H9 (cell line): Measurements from ENCODE around the gene PRRX1. TPM values are rescaled to one million over a fixed set of nuclear protein-coding genes. Genes with fewer than 3 reads are reported as not detected.

Source experiments
- DNase-seq: peaks from one replicate; pipeline ENCODE4 v3.0.0-alpha.2; 2017
- H2AFZ ChIP-seq: one replicate; pipeline ENCODE4 v1.6.1; 2013; ENCODE audit warnings: mild to moderate bottlenecking, low read length, control low read depth, moderate library complexity
- H2AK5ac ChIP-seq: 2 replicates; pipeline ENCODE4 v1.6.1; 2013; ENCODE audit warnings: low read length, control low read depth, mixed read lengths; ENCODE audit not compliant: insufficient read length
- H2BK120ac ChIP-seq: one replicate; pipeline ENCODE4 v1.6.1; 2013; ENCODE audit warnings: low read depth, mild to moderate bottlenecking, low read length, control low read depth, inconsistent platforms; ENCODE audit not compliant: poor library complexity, severe bottlenecking
- H2BK12ac ChIP-seq: 2 replicates; pipeline ENCODE4 v1.6.1; 2013; ENCODE audit warnings: low read length, control low read depth, mixed read lengths, low read depth; ENCODE audit not compliant: insufficient read length
- H2BK15ac ChIP-seq: 2 replicates; pipeline ENCODE4 v1.6.1; 2013; ENCODE audit warnings: low read depth, low read length, control low read depth
- H2BK20ac ChIP-seq: one replicate; pipeline ENCODE4 v1.6.1; 2013; ENCODE audit warnings: low read depth, mild to moderate bottlenecking, low read length, control low read depth, inconsistent platforms; ENCODE audit not compliant: poor library complexity, severe bottlenecking
- H2BK5ac ChIP-seq: 2 replicates; pipeline ENCODE4 v1.6.1; 2013; ENCODE audit warnings: low read length, control low read depth, mixed read lengths; ENCODE audit not compliant: insufficient read length
- H3K14ac ChIP-seq: 2 replicates; pipeline ENCODE4 v1.6.1; 2013; ENCODE audit warnings: low read length, control low read depth; ENCODE audit not compliant: insufficient read depth
- H3K18ac ChIP-seq: 2 replicates; pipeline ENCODE4 v1.6.1; 2013; ENCODE audit warnings: low read depth, mild to moderate bottlenecking, mixed read lengths, low read length, control low read depth; ENCODE audit not compliant: insufficient read length
- H3K23ac ChIP-seq: 2 replicates; pipeline ENCODE4 v1.6.1; 2013; ENCODE audit warnings: low read length, control low read depth, mixed read lengths, low read depth; ENCODE audit not compliant: insufficient read length
- H3K23me2 ChIP-seq: 2 replicates; pipeline ENCODE4 v1.6.1; 2013; ENCODE audit warnings: low read depth, mild to moderate bottlenecking, mixed read lengths, low read length, control low read depth; ENCODE audit not compliant: insufficient read length, poor library complexity, severe bottlenecking
- H3K27ac ChIP-seq: 2 replicates; pipeline ENCODE4 v1.5.1; 2013; ENCODE audit warnings: low read length, control low read depth, mixed read lengths, low read depth; ENCODE audit not compliant: insufficient read length
- H3K27me3 ChIP-seq: 2 replicates; pipeline ENCODE4 v1.6.1; 2013; ENCODE audit warnings: low read length, control low read depth, inconsistent platforms; ENCODE audit not compliant: insufficient read depth
- H3K4ac ChIP-seq: 2 replicates; pipeline ENCODE4 v1.6.1; 2013; ENCODE audit warnings: low read depth, mild to moderate bottlenecking, control low read depth, inconsistent platforms, low read length, moderate library complexity
- H3K4me1 ChIP-seq: 2 replicates; pipeline ENCODE4 v1.6.1; 2013; ENCODE audit warnings: low read length, control low read depth, inconsistent platforms; ENCODE audit not compliant: insufficient read depth
- H3K4me2 ChIP-seq: 2 replicates; pipeline ENCODE4 v1.6.1; 2013; ENCODE audit warnings: low read length, control low read depth, mixed read lengths; ENCODE audit not compliant: insufficient read length, insufficient read depth
- H3K56ac ChIP-seq: 2 replicates; pipeline ENCODE4 v1.6.1; 2013; ENCODE audit warnings: low read depth, mild to moderate bottlenecking, mixed read lengths, low read length, control low read depth; ENCODE audit not compliant: insufficient read length
- H3K79me1 ChIP-seq: 2 replicates; pipeline ENCODE4 v1.6.1; 2013; ENCODE audit warnings: low read depth, mild to moderate bottlenecking, moderate library complexity, low read length, control low read depth, inconsistent platforms; ENCODE audit not compliant: insufficient read depth, poor library complexity, severe bottlenecking
- H3K79me2 ChIP-seq: 2 replicates; pipeline ENCODE4 v1.6.1; 2013; ENCODE audit warnings: low read length, control low read depth, inconsistent platforms; ENCODE audit not compliant: insufficient read depth
- H3K9ac ChIP-seq: 2 replicates; pipeline ENCODE4 v1.6.1; 2013; ENCODE audit warnings: low read length, control low read depth, mixed read lengths; ENCODE audit not compliant: insufficient read length; ENCODE audit errors: extremely low read depth
- H3K9me3 ChIP-seq: one replicate; pipeline ENCODE4 v1.6.1; 2013; ENCODE audit warnings: low read depth, low read length, inconsistent platforms; ENCODE audit not compliant: control insufficient read depth
- H3T11ph ChIP-seq: one replicate; pipeline ENCODE4 v1.6.1; 2013; ENCODE audit warnings: mild to moderate bottlenecking, low read length, control low read depth, inconsistent platforms
- H4K20me1 ChIP-seq: one replicate; pipeline ENCODE4 v1.6.1; 2013; ENCODE audit not compliant: control insufficient read depth, insufficient read length, insufficient read depth
- H4K5ac ChIP-seq: 2 replicates; pipeline ENCODE4 v1.6.1; 2013; ENCODE audit warnings: low read depth, mild to moderate bottlenecking, mixed read lengths, low read length, control low read depth; ENCODE audit not compliant: insufficient read length
- H4K8ac ChIP-seq: replicated peaks from 2 replicates; pipeline ENCODE4 v1.6.1; 2013; ENCODE audit warnings: low read length, control low read depth, mixed read lengths, low read depth; ENCODE audit not compliant: insufficient read length
- H4K91ac ChIP-seq: 2 replicates; pipeline ENCODE4 v1.6.1; 2013; ENCODE audit warnings: low read depth, mild to moderate bottlenecking, moderate library complexity, mixed read lengths, low read length, control low read depth; ENCODE audit not compliant: insufficient read length
- H3K27ac Mint-ChIP-seq, 3 experiments: 2 replicates in 2 of 3; 3 replicates in 1 of 3; pipeline ENCODE4 v1.8.0; 2020 to 2021; ENCODE audit warnings: mixed read lengths in 3 of 3, mild to moderate bottlenecking in 1 of 3, moderate library complexity in 1 of 3
- H3K27me3 Mint-ChIP-seq: 2 replicates; pipeline ENCODE4 v1.8.0; 2021; ENCODE audit warnings: low read depth, mild to moderate bottlenecking, moderate library complexity, mixed read lengths
- H3K36me3 Mint-ChIP-seq, 3 experiments: 2 replicates in 2 of 3; 3 replicates in 1 of 3; pipeline ENCODE4 v1.8.0; 2020 to 2021; ENCODE audit warnings: low read depth in 3 of 3, mixed read lengths in 3 of 3; ENCODE audit not compliant: insufficient read depth in 1 of 3
- H3K4me1 Mint-ChIP-seq, 2 experiments: 2 replicates each; pipeline ENCODE4 v1.8.0; 2020; ENCODE audit warnings: mixed read lengths in 2 of 2
- H3K4me3 Mint-ChIP-seq, 2 experiments: 2 replicates in 1 of 2; 3 replicates in 1 of 2; pipeline ENCODE4 v1.8.0; 2020 to 2021; ENCODE audit warnings: mild to moderate bottlenecking in 2 of 2, mixed read lengths in 2 of 2, moderate library complexity in 1 of 2
- H3K9me3 Mint-ChIP-seq, 2 experiments: 2 replicates in 1 of 2; 3 replicates in 1 of 2; pipeline ENCODE4 v1.8.0; 2020; ENCODE audit warnings: mild to moderate bottlenecking in 2 of 2, mixed read lengths in 2 of 2, moderate library complexity in 1 of 2
- WGBS: extraction: QIAGEN DNeasy Blood & Tissue Kit; methylation state at CpG from one replicate; pipeline ENCODE4 v1.1.7; 2013; ENCODE audit warnings: missing lambda C conversion rate, low lambda C conversion rate, mixed read lengths; ENCODE audit not compliant: insufficient read length; ENCODE audit errors: extremely low coverage; 5-methylcytosine and 5-hydroxymethylcytosine counted together
- long read RNA-seq: library from polyadenylated mRNA; unstranded; transcript quantifications from one replicate; pipeline ENCODE4 v2.0.0, GENCODE V29; 2020
- total RNA-seq: library from RNA; stranded (reverse); gene quantifications from 2 replicates; pipeline ENCODE4 v1.2.1, GENCODE V29; 2021
- TF ChIP-seq, protein P1 (sequence below): fragments of 200-600 bp; sonication (generic); conservative IDR thresholded peaks from 3 replicates; pipeline ENCODE4 v1.8.0; 2021; ENCODE audit warnings: antibody characterized with exemption, mild to moderate bottlenecking

PRRX1 gene
- not detected in 2 replicates for total RNA-seq
- long read RNA-seq: 0 reads

DNA sequence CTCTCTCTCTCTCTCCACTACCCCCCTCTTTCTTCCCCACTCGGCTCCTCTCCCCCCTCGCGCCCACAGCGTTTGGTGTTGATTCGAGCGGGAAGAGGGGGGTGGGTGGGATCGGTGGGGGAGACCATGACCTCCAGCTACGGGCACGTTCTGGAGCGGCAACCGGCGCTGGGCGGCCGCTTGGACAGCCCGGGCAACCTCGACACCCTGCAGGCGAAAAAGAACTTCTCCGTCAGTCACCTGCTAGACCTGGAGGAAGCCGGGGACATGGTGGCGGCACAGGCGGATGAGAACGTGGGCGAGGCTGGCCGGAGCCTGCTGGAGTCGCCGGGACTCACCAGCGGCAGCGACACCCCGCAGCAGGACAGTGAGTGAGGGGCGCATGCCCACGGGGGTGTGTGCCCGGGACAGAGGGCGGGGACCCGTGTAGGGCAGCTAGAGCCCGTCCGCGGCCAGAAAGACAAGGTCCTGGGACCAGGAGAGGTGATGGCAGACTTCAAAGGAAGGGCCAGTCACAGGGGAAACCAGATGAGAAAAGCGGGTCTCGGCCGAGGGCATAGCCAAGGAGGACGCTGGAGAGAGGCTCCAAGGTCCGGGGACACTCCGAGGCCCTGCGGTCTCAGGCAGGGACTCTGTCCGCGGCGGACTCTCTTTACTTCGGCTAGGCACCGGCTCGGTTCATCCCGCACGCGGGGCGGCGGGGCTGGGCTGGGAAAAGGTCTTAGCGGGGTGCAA, at the start of gene PRRX1:
TSS of gene PRRX1 (plus strand) at position 39 of the 735 bp plus-strand sequence. CDS start at position 127, 88 bp downstream.
- H3K23ac ChIP-seq: no peak within 1 kb of the TSS
- no peak within 1 kb of the TSS for H3K56ac ChIP-seq
- H3K27ac ChIP-seq: no peak within 1 kb of the TSS
- no CpG with 5 or more reads among the region's 56 CpGs for WGBS
- TF ChIP-seq, protein P1, sequence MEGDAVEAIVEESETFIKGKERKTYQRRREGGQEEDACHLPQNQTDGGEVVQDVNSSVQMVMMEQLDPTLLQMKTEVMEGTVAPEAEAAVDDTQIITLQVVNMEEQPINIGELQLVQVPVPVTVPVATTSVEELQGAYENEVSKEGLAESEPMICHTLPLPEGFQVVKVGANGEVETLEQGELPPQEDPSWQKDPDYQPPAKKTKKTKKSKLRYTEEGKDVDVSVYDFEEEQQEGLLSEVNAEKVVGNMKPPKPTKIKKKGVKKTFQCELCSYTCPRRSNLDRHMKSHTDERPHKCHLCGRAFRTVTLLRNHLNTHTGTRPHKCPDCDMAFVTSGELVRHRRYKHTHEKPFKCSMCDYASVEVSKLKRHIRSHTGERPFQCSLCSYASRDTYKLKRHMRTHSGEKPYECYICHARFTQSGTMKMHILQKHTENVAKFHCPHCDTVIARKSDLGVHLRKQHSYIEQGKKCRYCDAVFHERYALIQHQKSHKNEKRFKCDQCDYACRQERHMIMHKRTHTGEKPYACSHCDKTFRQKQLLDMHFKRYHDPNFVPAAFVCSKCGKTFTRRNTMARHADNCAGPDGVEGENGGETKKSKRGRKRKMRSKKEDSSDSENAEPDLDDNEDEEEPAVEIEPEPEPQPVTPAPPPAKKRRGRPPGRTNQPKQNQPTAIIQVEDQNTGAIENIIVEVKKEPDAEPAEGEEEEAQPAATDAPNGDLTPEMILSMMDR: no peak
- no peak within 1 kb of the TSS for H4K91ac ChIP-seq
- H3K9ac ChIP-seq: no peak within 1 kb of the TSS
- no peak within 1 kb of the TSS for H2AFZ ChIP-seq
- H3T11ph ChIP-seq: no peak within 1 kb of the TSS
- H3K4me1 ChIP-seq: peaks cover 2% of the 10 kb centered on the region; the same call in 1 of the 2 replicates
- H3K23me2 ChIP-seq: peaks cover 36% of the 10 kb centered on the region
- H3K14ac ChIP-seq: no peak within 1 kb of the TSS; the same call in 1 of the 2 replicates
- no peak within 1 kb of the TSS for H2BK15ac ChIP-seq
- Mint-ChIP-seq H3K4me3 (peak within 1 kb of the TSS; percentile 58 to 86), H3K36me3 (peaks cover 0 to 2% (median 0%) of the 10 kb centered on the region in 3 experiments; a peak in 2 of 7 replicates), H3K9me3 (peaks cover 2 to 4% of the 10 kb centered on the region in 2 experiments; a peak in 3 of 5 replicates), H3K27me3 (peaks cover 100% of the 10 kb centered on the region), H3K4me1 (peaks cover 66 to 68% of the 10 kb centered on the region in 2 experiments), H3K27ac (no peak within 1 kb of the TSS)
- H3K27me3 ChIP-seq: peaks cover 93% of the 10 kb centered on the region
- H3K18ac ChIP-seq: no peak within 1 kb of the TSS
- no peak within 1 kb of the TSS for H2BK120ac ChIP-seq
- H3K79me1 ChIP-seq: no peaks in the 10 kb centered on the region
- H2BK12ac ChIP-seq: no peak within 1 kb of the TSS
- no peak within 1 kb of the TSS for H2AK5ac ChIP-seq
- H3K4me2 ChIP-seq: peak within 1 kb of the TSS; percentile 96
- no peaks in the 10 kb centered on the region for H3K79me2 ChIP-seq
- H3K9me3 ChIP-seq: no peaks in the 10 kb centered on the region
- H4K5ac ChIP-seq: no peak within 1 kb of the TSS
- no peak within 1 kb of the TSS for H3K4ac ChIP-seq
- H4K20me1 ChIP-seq: no peaks in the 10 kb centered on the region
- H2BK20ac ChIP-seq: no peak within 1 kb of the TSS
- no peak within 1 kb of the TSS for H2BK5ac ChIP-seq
- peak; percentile 53 for DNase-seq
- no peak within 1 kb of the TSS for H4K8ac ChIP-seq
